Measurements from ENCODE around the gene NFE2L2. TPM values are rescaled to one million over a fixed set of nuclear protein-coding genes. Genes with fewer than 3 reads are reported as not detected.

The NFE2L2 gene
- polyA plus RNA-seq, 3 donors = 133 to 151 (median 146) TPM

GRCh38 chr2:177289824-177290628 lies 25.5 kb upstream of the NFE2L2 start:
- DNase-seq (ENCODE audit: extremely low read depth in 1 of 11, low read depth in 9 of 11, low spot score in 4 of 11) = no peak

- no peak for DNase-seq (ENCODE audit: extremely low read depth in 1 of 11, low read depth in 9 of 11, low spot score in 4 of 11)
Measured at GRCh38 chr2:177287814-177288213, 23.3 kb upstream of the NFE2L2 start.

GRCh38 chr2:177285892-177286715 lies 21.6 kb upstream of the NFE2L2 start:
- DNase-seq (ENCODE audit: extremely low read depth in 1 of 11, low read depth in 9 of 11, low spot score in 4 of 11) = no peak

GRCh38 chr2:177284531-177284930 lies 20.0 kb upstream of the NFE2L2 start:
- no peak for DNase-seq (ENCODE audit: extremely low read depth in 1 of 11, low read depth in 9 of 11, low spot score in 4 of 11)

GRCh38 chr2:177283906-177284305 lies 19.4 kb upstream of the NFE2L2 start:
- no peak for DNase-seq (ENCODE audit: extremely low read depth in 1 of 11, low read depth in 9 of 11, low spot score in 4 of 11)

- DNase-seq (ENCODE audit: extremely low read depth in 1 of 11, low read depth in 9 of 11, low spot score in 4 of 11) = no peak
Measured at GRCh38 chr2:177282787-177283572, 18.5 kb upstream of the NFE2L2 start.

- no peak for DNase-seq (ENCODE audit: extremely low read depth in 1 of 11, low read depth in 9 of 11, low spot score in 4 of 11)
Measured at GRCh38 chr2:177282181-177282641, 17.7 kb upstream of the NFE2L2 start.

- no peak for DNase-seq (ENCODE audit: extremely low read depth in 1 of 11, low read depth in 9 of 11, low spot score in 4 of 11)
Measured at GRCh38 chr2:177281400-177282180, 17.1 kb upstream of the NFE2L2 start.

GRCh38 chr2:177279847-177280246 lies 15.3 kb upstream of the NFE2L2 start:
- DNase-seq (ENCODE audit: extremely low read depth in 1 of 11, low read depth in 9 of 11, low spot score in 4 of 11) = no peak

- no peak for DNase-seq (ENCODE audit: extremely low read depth in 1 of 11, low read depth in 9 of 11, low spot score in 4 of 11)
Measured at GRCh38 chr2:177275743-177276055, 11.2 kb upstream of the NFE2L2 start.

GRCh38 chr2:177275040-177275742 lies 10.7 kb upstream of the NFE2L2 start:
- DNase-seq (ENCODE audit: extremely low read depth in 1 of 11, low read depth in 9 of 11, low spot score in 4 of 11) = no peak

GRCh38 chr2:177273408-177273807 lies 8.9 kb upstream of the NFE2L2 start:
- no peak for DNase-seq (ENCODE audit: extremely low read depth in 1 of 11, low read depth in 9 of 11, low spot score in 4 of 11)

GRCh38 chr2:177272765-177273164 lies 8.2 kb upstream of the NFE2L2 start:
- no peak for DNase-seq (ENCODE audit: extremely low read depth in 1 of 11, low read depth in 9 of 11, low spot score in 4 of 11)

GRCh38 chr2:177271981-177272666 lies 7.6 kb upstream of the NFE2L2 start:
- DNase-seq (ENCODE audit: extremely low read depth in 1 of 11, low read depth in 9 of 11, low spot score in 4 of 11) = no peak

GRCh38 chr2:177270531-177270930 lies 6.0 kb upstream of the NFE2L2 start:
- DNase-seq (ENCODE audit: extremely low read depth in 1 of 11, low read depth in 9 of 11, low spot score in 4 of 11) = no peak

GRCh38 chr2:177268901-177269300 lies 4.4 kb upstream of the NFE2L2 start:
- DNase-seq (ENCODE audit: extremely low read depth in 1 of 11, low read depth in 9 of 11, low spot score in 4 of 11) = no peak

GRCh38 chr2:177268187-177268871 lies 3.8 kb upstream of the NFE2L2 start:
- DNase-seq (ENCODE audit: extremely low read depth in 1 of 11, low read depth in 9 of 11, low spot score in 4 of 11) = no peak
